Thymus (tissue), 11 donors: Measurements from ENCODE around the gene BRD9. TPM values are rescaled to one million over a fixed set of nuclear protein-coding genes. Genes with fewer than 3 reads are reported as not detected.
"Not testable (repeated sequence)": the region's sequence is repeated elsewhere in the genome, so short reads cannot be mapped to it uniquely, and the experiment has no call there.

Experiments
- DNase-seq, 9 donors: peaks; one replicate each; pipeline ENCODE4 v3.0.0-alpha.2; 2013; ENCODE audit warnings: low spot score in 9 of 9, low read depth in 6 of 9, missing footprints in 1 of 9
- H3K27ac ChIP-seq, 2 donors: one replicate each; pipeline ENCODE4 v1.5.1; 2013; ENCODE audit warnings: control low read depth in 1 of 2, low read depth in 1 of 2, low read length in 1 of 2, mild to moderate bottlenecking in 1 of 2, moderate library complexity in 1 of 2
- H3K27me3 ChIP-seq, 2 donors: one replicate each; pipeline ENCODE4 v1.5.1; 2013; ENCODE audit warnings: low read length in 1 of 2; ENCODE audit not compliant: control insufficient read depth in 2 of 2, insufficient read depth in 1 of 2
- H3K36me3 ChIP-seq, 2 donors: one replicate each; pipeline ENCODE4 v1.5.1; 2013; ENCODE audit warnings: low read length in 1 of 2, mild to moderate bottlenecking in 1 of 2, moderate library complexity in 1 of 2; ENCODE audit not compliant: control insufficient read depth in 2 of 2, insufficient read depth in 2 of 2
- H3K4me1 ChIP-seq, 2 donors: one replicate each; pipeline ENCODE4 v1.5.1; 2013; ENCODE audit warnings: low read length in 2 of 2; ENCODE audit not compliant: control insufficient read depth in 2 of 2, insufficient read depth in 2 of 2
- H3K4me3 ChIP-seq, 2 donors: one replicate each; pipeline ENCODE4 v1.5.1; 2013; ENCODE audit warnings: low read length in 2 of 2, control low read depth in 1 of 2, mild to moderate bottlenecking in 1 of 2
- H3K9me3 ChIP-seq, 2 donors: one replicate each; pipeline ENCODE4 v1.5.1; 2013; ENCODE audit warnings: low read length in 1 of 2, mild to moderate bottlenecking in 1 of 2; ENCODE audit not compliant: control insufficient read depth in 2 of 2, insufficient read depth in 1 of 2
- WGBS: extraction: QIAGEN DNeasy Blood & Tissue Kit; methylation state at CpG from one replicate; pipeline ENCODE4 v1.1.7; 2013; 5-methylcytosine and 5-hydroxymethylcytosine counted together
- polyA plus RNA-seq: library from polyadenylated mRNA; stranded (reverse); fragments of 200-250 nt; gene quantifications from one replicate; pipeline ENCODE4 v1.2.3, GENCODE V29; 2013
- total RNA-seq: library from RNA; stranded (reverse); fragments of 120-200 nt; gene quantifications from one replicate; pipeline ENCODE4 v1.2.4, GENCODE V29; 2013
- donor health status: healthy.

The BRD9 gene
- total and polyA plus RNA-seq, 2 donors = 39.3 to 54.8 TPM

DNA sequence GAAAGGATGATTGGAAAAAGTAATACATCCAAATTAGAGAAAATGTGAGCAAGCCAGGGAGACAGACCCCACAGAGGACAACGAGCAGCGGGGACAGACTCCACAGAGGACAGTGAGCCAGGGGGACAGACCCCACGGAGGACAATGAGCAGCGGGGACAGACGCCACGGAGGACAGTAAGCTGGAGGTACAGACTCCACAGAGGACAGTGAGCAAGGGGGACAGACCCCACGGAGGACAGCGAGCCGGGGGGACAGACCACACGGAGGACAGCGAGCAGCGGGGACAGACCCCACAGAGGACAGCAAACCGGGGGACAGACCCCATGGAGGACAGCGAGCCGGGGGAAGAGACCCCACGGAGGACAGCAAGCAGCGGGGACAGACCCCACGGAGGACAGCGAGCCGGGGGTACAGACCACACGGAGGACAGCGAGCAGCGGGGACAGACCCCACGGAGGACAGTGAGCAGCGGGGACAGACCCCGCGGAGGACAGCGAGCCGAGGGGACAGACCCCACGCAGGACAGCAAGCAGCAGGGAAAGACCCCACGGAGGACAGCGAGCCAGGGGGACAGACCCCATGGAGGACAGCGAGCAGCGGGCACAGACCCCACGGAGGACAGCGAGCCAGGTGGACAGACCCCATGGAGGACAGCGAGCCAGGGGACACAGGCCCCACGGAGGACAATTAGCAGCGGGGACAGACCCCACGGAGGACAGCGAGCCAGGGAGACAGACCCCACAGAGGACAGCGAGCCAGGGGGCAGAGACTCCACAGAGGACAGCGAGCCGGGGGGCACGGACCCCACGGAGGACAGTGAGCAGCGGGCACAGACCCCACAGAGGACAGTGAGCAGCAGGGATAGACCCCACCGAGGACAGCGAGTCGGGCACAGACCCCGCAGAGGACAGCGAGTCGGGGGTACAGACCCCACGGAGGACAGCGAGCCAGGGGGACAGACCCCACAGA lies 39.9 kb downstream of the BRD9 start:
- Histone ChIP-seq H3K4me3 (no peak overlapping the region), H3K27me3 (peaks cover 0 to 17% of the 10 kb centered on the region in 2 donors), H3K4me1 (no peaks in the 10 kb centered on the region), H3K9me3 (peaks cover 0 to 2% of the 10 kb centered on the region in 2 donors), H3K27ac (no peak overlapping the region), H3K36me3 (no peaks in the 10 kb centered on the region)
- DNase-seq = no peak
- 95% methylated on average over 55 of the region's 55 CpGs for WGBS

DNA sequence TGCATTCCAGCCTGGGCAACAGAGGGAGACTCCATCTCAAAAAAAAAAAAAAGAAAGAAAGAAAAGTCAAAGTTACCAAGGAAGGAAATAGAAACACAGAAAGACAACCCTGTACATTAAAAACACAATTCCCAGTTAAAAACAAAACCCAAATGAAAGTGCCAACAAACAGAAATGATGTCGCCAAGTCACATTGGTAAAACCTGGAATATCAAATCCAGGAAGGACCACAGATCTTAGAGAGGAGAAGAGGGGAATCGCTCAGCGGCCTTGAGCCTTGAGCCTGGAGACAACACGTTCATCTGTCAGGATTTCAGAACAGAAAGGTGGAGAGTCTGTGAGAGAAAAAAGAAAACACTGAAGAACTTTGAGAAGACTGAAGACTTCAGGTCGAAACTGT lies 40.6 kb downstream of the BRD9 start:
- no peak for DNase-seq
- no peaks in the 10 kb centered on the region for H3K4me1 ChIP-seq
- no peaks in the 10 kb centered on the region for H3K36me3 ChIP-seq
- H3K27ac ChIP-seq = no peak overlapping the region
- H3K27me3 ChIP-seq = peaks cover 0 to 17% of the 10 kb centered on the region in 2 donors
- peaks cover 0 to 2% of the 10 kb centered on the region in 2 donors for H3K9me3 ChIP-seq
- no peak overlapping the region for H3K4me3 ChIP-seq
- WGBS = 79% methylated on average over 5 of the region's 5 CpGs

DNA sequence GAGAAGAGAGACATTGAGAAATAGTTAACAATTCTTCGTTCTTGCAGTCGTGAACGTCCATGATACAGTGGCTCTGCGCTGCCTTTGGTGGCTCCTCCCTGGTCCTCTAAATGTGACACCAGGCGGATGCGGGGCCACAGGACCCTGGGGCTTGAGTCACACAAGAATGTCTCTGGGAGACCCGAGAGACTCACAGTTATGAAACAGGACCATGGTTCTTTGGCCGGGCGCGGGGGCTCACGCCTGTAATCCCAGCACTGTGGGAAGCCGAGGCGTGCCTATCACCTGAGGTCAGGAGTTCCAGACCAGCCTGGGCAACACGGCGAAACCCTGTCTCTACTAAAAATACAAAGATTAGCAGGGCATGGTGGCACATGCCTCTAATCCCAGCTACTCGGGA lies 41.0 kb downstream of the BRD9 start:
- Histone ChIP-seq H3K36me3 (no peaks in the 10 kb centered on the region), H3K9me3 (peaks cover 0 to 2% of the 10 kb centered on the region in 2 donors), H3K4me3 (no peak overlapping the region), H3K27me3 (peaks cover 0 to 17% of the 10 kb centered on the region in 2 donors), H3K27ac (no peak overlapping the region), H3K4me1 (no peaks in the 10 kb centered on the region)
- 93% methylated on average over 16 of the region's 16 CpGs for WGBS
- DNase-seq = no peak

DNA sequence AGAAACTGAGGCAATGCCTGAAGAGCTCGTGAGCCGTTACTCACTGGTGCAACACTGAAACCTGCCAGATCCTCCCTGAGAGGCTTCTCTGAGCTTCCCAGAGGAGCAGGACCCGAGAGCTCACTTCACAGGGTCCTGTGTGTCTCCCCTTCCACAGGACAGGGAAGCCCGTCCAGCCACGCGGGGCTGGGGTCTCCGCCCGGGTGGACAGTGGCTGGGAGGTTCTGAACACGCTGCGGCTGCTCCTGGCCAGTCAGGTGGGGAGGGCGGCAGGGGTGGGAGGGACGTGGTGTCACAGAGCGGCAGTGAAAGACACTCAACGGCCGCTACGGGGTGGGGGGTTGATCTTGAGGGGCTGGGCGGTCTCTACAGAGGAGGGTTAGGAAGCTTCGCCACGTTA lies 41.5 kb downstream of the BRD9 start:
- Histone ChIP-seq H3K36me3 (no peaks in the 10 kb centered on the region), H3K9me3 (peaks cover 0 to 2% of the 10 kb centered on the region in 2 donors), H3K27ac (no peak overlapping the region), H3K27me3 (peaks cover 0 to 17% of the 10 kb centered on the region in 2 donors), H3K4me3 (no peak overlapping the region), H3K4me1 (no peaks in the 10 kb centered on the region)
- DNase-seq = no peak
- WGBS = 80% methylated on average over 19 of the region's 19 CpGs

DNA sequence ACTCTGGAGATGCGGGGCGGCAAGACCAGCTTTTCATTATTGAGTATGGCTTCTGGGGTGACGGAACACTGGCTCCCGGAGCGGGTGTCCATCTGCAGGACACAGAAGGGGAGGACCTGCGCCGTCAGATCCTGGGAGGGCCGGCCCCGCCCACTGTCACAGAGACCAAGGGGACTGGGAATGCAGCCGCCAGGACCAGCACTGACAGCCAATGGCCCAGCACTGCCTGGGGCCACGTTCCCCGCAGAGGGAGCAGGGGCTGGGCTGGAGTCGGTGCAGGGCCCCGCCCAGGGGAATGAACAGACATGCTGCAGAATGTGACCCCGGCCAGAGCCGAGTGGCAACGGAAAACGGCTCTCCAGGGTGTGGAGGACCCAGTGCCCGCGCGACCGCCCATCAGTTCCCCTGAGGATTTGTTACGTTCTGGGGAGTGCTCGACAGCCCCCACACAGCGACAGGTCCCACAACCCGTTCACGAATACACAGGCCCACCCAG lies 42.0 kb downstream of the BRD9 start, which contains the start of gene ZDHHC11:
TSS of gene ZDHHC11 (minus strand) at position 476 of the 496 bp plus-strand sequence. CDS start at position 92, 384 bp downstream.
- H3K4me3 ChIP-seq = no peak within 1 kb of the TSS
- DNase-seq = no peak
- H3K27me3 ChIP-seq = peaks cover 0 to 17% of the 10 kb centered on the region in 2 donors
- H3K9me3 ChIP-seq = no peaks in the 10 kb centered on the region
- no peak within 1 kb of the TSS for H3K27ac ChIP-seq
- no peaks in the 10 kb centered on the region for H3K4me1 ChIP-seq
- no peaks in the 10 kb centered on the region for H3K36me3 ChIP-seq
- 83% methylated on average over 27 of the region's 27 CpGs for WGBS

DNA sequence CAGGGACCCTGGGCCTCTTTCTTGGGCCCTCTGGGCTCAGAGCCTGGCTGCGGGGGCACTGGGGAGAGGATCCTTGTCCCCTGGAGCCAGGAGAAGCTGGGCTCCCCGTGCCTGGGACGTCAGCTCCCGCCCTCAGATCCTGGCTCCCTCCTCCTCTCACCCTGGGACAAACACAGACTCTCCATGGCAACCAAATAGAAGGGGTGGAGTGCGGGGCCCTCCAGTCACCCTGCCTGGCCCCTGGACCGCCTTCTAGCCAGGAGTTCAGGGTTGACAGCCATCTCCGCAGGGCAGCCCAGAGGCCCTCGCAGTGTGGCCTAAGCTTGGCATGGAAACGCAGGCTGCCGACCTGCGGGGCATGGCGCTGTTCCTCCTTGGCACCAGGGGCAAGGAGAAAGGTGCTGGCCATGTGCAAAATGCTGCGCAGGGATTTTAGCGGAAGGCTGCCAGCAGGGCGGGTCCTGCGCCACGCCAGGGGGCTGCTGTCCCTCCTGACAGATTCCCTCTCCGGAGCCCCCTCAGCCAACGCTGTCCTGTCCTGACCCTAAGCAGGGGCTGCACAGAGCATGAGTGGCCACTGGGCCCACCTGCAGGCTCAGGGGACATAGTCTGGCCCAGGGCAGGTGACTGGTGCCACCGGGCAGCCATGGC lies 42.8 kb downstream of the BRD9 start:
- Histone ChIP-seq H3K36me3 (no peaks in the 10 kb centered on the region), H3K4me3 (no peak overlapping the region), H3K27ac (no peak overlapping the region), H3K27me3 (peaks cover 0 to 17% of the 10 kb centered on the region in 2 donors), H3K4me1 (no peaks in the 10 kb centered on the region), H3K9me3 (no peaks in the 10 kb centered on the region)
- DNase-seq = no peak
- WGBS = 96% methylated on average over 20 of the region's 20 CpGs

DNA sequence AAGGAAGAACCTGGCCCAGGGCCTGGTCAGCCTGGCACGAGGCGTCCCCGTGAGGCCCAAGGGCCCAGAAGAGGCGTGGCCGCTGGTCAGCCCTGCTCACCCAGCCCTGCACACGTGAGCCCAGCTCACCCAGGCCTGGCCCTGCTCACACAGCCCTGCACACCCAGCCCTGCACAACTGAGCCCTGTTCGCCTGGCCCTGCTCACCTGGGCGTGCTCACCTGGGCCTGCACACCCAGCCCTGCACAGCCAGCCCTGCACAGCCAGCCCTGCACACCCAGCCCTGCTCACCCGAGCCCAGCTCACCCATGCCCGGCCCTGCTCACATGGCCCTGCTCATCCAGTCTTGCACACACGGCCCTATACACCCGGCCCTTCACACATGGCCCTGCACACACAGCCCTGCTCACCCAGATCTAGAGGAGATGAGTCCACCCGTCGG lies 43.9 kb downstream of the BRD9 start:
- H3K27ac ChIP-seq = no peak overlapping the region
- no peaks in the 10 kb centered on the region for H3K36me3 ChIP-seq
- DNase-seq = no peak
- H3K27me3 ChIP-seq = peaks cover 0 to 17% of the 10 kb centered on the region in 2 donors
- H3K4me3 ChIP-seq = no peak overlapping the region
- WGBS = 97% methylated on average over 14 of the region's 14 CpGs
- H3K9me3 ChIP-seq = no peaks in the 10 kb centered on the region
- H3K4me1 ChIP-seq = no peaks in the 10 kb centered on the region

DNA sequence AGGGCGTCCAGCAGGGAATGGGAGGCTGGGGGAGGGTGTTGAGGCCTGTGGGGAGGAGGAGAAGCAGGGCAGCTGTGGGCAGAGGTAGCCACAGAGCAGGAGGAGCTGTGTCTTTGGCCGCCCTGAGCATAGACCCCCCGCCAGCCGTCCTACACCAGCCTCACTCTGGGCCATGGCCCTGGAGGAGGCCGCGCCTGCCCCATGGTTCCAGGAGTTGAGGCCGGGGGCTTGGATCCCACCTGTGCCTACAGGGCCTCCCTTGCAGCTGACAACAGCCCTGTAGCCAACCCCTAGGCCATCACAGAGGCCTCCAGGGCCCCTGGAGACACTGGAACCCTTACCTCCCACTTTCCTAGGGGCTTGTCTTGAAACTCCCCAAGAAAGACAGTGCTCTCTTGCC lies 44.9 kb downstream of the BRD9 start:
- peaks cover 0 to 15% of the 10 kb centered on the region in 2 donors for H3K27me3 ChIP-seq
- H3K27ac ChIP-seq, H3K4me3 ChIP-seq, H3K4me1 ChIP-seq, DNase-seq, H3K36me3 ChIP-seq, H3K9me3 ChIP-seq: not testable (repeated sequence)
- over 99% methylated on average over 6 of the region's 7 CpGs for WGBS

DNA sequence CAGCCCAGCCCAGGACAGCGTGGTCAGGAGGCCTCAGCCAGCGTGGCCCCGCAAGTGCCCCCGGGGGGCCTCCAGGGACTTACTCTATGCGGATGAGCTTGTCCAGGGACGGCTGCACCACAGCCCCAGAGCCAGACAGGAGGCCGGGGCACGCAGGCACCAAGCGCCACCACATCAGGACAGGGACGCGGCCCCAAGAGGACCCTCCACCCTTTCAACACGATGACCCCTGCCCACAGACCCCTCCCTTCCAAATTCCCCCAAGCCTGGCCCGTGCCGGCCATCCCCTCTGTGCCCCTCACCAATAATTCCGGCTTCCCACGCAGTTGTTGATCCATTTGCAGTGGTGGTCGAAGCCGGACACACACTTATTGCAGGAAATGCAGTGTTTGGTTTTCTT lies 45.4 kb downstream of the BRD9 start:
- not testable (repeated sequence) for H3K4me3 ChIP-seq, H3K9me3 ChIP-seq, H3K4me1 ChIP-seq, H3K36me3 ChIP-seq, H3K27me3 ChIP-seq, H3K27ac ChIP-seq, DNase-seq
- 96% methylated on average over 8 of the region's 18 CpGs for whole genome bisulfite sequencing
